Testis (tissue), 2 donors: ENCODE data around the gene CASP7.

ENCODE experiments used
- POLR2A ChIP-seq: fragments of 450-650 bp; IDR thresholded peaks from one replicate; pipeline ENCODE4 v1.6.1; 2017; ENCODE audit warnings: antibody characterized with exemption, mild to moderate bottlenecking, moderate library complexity
- TF ChIP-seq, protein P1 (sequence below), 3 experiments: fragments of 450-650 bp in 2 of 3; fragments of 200-600 bp in 1 of 3; sonication (generic) in 1 of 3; IDR thresholded peaks; one replicate each; pipeline ENCODE4 v1.5.1; 2016 to 2019; ENCODE audit warnings: antibody characterized with exemption in 3 of 3, mild to moderate bottlenecking in 2 of 3, moderate library complexity in 1 of 3

- no peak for TF ChIP-seq POLR2A
- TF ChIP-seq, protein P1, sequence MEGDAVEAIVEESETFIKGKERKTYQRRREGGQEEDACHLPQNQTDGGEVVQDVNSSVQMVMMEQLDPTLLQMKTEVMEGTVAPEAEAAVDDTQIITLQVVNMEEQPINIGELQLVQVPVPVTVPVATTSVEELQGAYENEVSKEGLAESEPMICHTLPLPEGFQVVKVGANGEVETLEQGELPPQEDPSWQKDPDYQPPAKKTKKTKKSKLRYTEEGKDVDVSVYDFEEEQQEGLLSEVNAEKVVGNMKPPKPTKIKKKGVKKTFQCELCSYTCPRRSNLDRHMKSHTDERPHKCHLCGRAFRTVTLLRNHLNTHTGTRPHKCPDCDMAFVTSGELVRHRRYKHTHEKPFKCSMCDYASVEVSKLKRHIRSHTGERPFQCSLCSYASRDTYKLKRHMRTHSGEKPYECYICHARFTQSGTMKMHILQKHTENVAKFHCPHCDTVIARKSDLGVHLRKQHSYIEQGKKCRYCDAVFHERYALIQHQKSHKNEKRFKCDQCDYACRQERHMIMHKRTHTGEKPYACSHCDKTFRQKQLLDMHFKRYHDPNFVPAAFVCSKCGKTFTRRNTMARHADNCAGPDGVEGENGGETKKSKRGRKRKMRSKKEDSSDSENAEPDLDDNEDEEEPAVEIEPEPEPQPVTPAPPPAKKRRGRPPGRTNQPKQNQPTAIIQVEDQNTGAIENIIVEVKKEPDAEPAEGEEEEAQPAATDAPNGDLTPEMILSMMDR (IDR thresholded peaks at IDR 0.05) = no peak
These were observed 59.3 kb downstream of the CASP7 start for GRCh38 chr10:113739031-113739430.
